Stimulated activated CD8-positive, alpha-beta memory T cell treated with anti-CD3 and anti-CD28 coated beads, Interleukin-7, amount 100 ng/mL, for 48 hours (primary cell): Measurements from ENCODE around the gene MINK1.
A peak's percentile ranks its signal among the peaks of the same experiment; 100 is the strongest.

Source experiments
- DNase-seq, 2 donors: peaks; one replicate each; pipeline ENCODE4 v3.0.0-alpha.2; 2020; ENCODE audit warnings: low read depth in 1 of 2; ENCODE audit errors: extremely low read depth in 1 of 2

Gene MINK1

GRCh38 chr17:4944554-4945175 lies 111.5 kb downstream of the MINK1 start:
- no peak for DNase-seq

GRCh38 chr17:4945176-4945943 lies 112.2 kb downstream of the MINK1 start:
- peak; percentile 70 to 84 for DNase-seq

- DNase-seq: no peak
Measured at GRCh38 chr17:4945944-4946280, 112.8 kb downstream of the MINK1 start.

- no peak for DNase-seq
Measured at GRCh38 chr17:4946312-4946976, 113.3 kb downstream of the MINK1 start.

GRCh38 chr17:4947010-4947410 lies 113.9 kb downstream of the MINK1 start:
- DNase-seq: no peak
